HG02885 (cell line): Measurements from ENCODE around the gene HSPA1L.
"Not testable (repeated sequence)": the region's sequence is repeated elsewhere in the genome, so short reads cannot be mapped to it uniquely, and the experiment has no call there.

Experiments used
- ATAC-seq: cut with Tn5 transposase; IDR thresholded peaks from one replicate; pipeline ENCODE4 v1.9.1; 2021; ENCODE audit warnings: mild to moderate bottlenecking; ENCODE audit not compliant: unreplicated experiment, poor library complexity

HSPA1L gene

GRCh38 chr6:31817133-31817928 lies 2.2 kb upstream of the HSPA1L start:
- ATAC-seq = not testable (repeated sequence)

DNA sequence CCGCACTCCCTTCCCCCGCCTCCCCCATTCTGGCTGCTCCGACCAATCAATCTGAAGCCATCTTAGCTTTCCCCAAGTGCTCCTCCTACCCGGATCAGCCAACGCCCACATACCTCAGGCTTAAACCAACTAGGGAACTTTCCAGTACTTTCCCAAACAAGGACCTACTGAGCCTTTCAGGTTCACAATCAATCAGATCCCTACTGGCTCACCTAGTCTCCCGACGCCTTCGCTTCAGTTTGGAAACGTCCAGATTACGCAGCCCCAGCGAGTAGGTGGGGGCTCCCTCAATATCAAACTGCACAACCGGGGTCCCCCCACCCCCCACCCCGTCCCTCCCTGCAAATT lies 432 bp downstream of the HSPA1L start:
- ATAC-seq = no peak

GRCh38 chr6:31813465-31813849 lies 1.6 kb downstream of the HSPA1L start:
- no peak for ATAC-seq

DNA sequence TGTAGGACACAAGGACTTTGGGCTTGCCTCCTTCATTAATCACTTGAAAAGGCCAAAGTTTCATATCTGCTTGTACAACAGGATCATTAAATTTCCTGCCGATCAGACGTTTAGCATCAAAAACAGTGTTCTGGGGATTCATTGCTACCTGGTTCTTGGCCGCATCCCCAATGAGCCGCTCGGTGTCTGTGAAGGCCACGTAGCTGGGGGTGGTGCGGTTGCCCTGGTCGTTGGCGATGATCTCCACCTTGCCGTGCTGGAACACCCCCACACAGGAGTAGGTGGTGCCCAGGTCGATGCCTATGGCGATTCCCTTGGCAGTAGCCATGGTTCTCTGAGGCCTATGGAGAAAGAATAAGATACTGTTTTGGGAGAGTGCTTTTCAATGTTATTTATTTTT lies 3.4 kb downstream of the HSPA1L start:
- no peak for ATAC-seq

GRCh38 chr6:31808599-31808998 lies 6.5 kb downstream of the HSPA1L start:
- ATAC-seq = not testable (repeated sequence)

DNA sequence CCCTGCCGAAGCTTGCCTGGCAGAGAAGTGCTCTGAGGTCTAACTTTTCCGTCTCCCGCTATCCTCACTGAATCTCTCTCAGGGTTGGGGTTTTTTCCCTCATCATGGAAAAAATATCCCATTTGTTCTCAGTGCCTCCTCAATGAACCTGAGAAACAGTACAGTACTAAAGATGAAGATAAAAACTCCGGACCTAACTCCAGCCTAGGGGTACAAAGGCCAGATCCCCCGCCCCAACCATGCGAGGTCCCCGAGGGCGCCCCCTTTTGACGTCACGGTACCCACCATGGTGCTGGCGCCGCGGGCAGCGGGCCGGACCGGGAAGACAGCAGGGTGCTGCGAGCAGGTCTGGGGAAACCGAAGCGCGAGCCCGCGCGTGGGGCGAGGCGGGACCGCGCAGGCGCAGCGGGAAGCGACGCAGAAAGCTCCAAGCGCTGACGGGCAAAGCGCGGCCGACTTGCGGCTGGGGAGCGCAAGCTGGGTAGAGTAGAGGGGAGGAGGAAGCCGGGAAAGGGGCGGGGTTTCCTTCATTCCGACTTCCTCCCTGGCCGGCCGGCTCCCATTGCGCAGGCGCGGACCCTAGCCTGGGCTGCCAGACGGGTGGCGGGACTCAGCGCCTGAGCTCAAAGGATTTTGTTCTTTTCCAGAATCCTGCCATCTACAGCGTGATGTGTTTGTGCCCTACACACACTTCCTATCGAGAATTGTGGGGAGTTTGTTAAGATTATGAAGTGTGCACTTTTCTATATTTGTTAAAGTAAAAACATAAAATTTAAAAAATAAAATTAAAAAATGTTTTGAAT lies 8.4 kb downstream of the HSPA1L start, which contains the start of gene LSM2:
LSM2 (minus strand) TSS at position 497 of the 803 bp plus-strand sequence; CDS start at position 288, 209 bp downstream.
- ATAC-seq = peak; percentile 91

DNA sequence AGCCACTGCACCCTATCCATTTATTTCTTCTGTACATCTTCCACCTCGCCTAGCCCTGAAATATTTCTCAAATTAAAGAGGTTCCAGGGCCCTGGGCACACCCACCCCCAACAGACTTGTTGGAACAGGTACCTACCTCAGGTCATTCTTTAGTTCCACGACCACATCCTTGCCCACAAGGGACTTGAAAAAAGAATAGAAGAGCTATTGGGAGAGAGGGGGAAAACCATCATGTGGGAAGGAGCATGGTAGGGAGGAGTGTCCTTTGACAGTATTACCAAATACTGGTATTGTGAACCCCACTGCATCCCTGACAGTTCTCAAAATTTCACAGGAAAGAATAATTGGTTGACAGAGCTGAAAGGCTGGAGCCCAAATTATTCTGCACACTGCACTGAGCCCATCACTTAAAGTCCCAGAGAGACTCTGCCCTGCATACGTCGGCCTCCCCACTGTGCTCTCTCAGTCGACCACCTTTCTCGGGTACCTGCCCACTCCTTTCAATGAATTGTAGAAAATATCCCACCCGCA lies 9.1 kb downstream of the HSPA1L start:
- peak; percentile 12 for ATAC-seq

DNA sequence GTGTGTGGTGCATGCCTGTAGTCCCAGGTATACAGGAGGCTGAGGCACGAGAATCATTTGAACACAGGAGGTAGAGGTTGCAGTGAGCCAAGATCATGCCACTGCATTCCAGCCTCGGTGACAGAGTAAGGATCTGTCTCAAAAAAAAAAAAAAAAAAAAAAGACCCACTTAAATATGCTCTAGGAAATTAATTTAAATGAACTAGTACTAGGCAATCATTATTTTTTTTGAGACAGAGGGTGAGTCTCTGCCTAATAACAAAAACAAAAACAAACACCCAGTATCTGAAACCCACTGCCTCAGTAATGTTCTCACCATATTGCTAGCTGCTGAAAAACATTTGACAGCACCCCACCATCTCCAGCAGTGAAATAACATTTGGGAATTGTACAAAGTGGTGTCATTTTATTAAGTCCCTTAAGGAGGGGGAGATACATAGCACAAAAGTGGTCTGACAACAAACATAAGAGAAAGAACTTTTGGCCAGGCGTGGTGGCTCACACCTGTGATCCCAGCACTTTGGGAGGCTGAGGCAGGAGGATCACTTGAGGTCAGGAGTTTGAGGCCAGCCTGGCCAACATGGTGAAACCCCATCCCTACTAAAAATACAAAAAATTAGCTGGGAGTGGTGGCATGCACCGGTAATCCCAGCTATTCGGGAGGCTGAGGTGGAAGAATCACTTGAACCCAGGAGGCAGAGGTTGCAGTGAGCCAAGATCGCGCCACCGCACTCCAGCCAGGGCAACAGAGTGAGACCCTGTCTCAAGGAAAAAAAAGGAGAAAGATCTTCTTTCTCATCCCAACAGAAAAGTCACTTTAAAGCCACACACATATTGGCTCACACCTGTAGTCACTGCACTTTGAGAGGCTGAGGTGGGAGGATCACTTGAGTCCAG lies 13.8 kb downstream of the HSPA1L start:
- not testable (repeated sequence) for ATAC-seq

DNA sequence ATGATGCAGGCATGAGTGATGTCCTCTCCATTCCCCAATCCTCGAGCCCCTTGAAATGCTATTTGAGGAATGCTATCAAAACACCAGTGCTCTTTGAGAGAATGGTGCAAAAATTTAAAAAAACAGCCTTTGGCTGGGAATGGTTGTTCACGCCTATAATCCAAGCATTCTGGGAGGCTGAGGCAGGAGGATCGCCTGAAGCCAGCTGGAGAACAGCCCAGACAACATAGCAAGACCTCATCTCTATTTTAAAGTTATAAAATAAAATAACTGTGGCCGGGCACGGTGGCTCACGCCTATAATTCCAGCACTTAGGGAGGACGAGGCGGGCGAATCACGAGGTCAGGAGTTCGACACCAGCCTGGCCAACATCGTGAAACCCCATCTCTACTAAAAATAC lies 15.3 kb downstream of the HSPA1L start:
- ATAC-seq = no peak

GRCh38 chr6:31797588-31797987 lies 17.5 kb downstream of the HSPA1L start:
- ATAC-seq = no peak

DNA sequence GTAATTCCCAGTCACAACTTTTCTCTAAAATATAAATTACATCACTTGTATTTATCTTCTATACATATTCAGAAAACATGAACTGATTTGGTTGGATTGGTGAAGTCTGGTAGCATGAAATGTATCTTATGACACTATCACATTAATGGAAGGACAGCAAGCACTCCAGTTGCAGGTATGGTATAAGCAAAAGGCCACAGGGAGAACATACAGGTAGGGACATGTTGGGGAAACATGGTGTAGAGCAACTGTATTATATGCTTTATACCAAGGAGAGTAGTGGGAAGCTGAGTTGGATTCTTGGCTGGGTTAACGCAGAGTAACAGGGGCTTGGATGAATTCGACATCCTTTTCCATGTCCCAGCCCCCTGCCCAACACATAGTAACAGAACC lies 18.1 kb downstream of the HSPA1L start:
- ATAC-seq = no peak

DNA sequence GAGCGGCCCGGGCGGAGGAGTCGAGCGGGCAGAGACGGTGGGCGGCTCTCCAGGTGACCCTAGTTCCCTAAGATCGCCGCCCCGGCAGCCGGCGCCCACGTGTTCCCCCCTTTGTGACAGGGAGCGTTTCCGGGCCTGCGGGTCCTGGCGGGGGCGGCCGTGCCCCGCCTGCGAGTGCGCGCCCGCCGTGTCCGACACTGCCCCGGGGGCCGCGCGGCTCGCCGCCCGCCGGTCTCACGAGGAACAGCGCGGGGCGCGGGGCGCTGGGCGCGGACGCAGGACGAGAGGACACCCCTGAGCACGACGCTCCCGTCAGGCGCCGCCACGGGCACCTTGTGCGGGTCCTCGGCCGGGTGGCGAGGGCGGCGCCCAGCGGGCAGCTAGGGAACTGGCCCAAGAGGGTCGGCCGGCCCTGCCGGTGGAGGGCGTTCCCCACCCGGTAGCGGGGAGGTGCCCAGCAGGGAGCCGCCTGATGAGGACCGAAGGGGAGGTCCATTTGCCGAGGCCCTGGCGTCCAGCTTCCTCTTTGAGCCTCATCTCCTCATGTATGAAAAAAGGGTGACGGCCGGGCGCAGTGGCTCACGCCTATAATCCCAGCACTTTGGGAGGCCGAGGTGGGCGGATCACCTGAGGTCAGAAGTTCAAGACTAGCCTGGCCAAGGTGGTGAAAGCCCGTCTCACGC lies 19.3 kb downstream of the HSPA1L start, which contains the start of gene VARS1:
VARS1 (minus strand) TSS at position 137 of the 683 bp plus-strand sequence. CDS start 535 bp downstream, outside the sequence.
- ATAC-seq = peak; percentile 78

DNA sequence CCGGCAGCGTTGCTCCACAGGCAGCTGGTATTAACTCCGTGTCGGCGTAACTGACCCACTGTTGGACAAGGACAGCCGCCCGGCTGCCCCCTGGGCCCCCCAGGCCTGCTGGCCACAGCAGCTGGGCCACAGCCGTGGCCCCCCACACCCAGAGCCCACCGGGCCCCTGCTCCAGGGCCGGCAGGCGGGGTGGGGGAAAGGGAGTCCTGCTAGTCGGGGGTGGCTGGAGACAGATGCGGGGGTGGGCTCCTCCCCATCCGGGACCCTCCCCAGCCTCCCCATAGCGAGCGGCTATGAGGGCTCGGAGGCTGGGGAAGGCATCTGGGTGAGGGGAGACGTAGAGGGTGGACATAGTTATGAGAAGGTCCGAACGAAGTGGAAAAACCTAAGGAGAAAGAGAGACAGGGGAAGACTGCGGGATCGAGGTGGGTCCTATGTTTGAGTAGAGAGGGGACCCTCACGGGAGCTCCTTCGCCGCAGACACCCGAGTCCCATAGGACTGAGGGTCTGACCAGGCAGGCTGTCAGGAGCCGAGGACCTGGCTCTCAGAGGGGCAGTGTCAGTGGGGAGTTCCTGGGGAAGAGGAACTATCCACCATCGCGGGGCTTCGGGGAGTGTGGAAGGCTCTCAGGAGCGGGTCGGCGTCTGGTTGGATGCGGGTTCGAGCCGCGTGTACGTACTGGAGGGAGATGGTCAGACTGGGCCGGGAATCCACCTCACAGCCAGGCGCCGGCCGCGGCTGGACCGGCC lies 20.0 kb downstream of the HSPA1L start:
- ATAC-seq = peak; percentile 11

DNA sequence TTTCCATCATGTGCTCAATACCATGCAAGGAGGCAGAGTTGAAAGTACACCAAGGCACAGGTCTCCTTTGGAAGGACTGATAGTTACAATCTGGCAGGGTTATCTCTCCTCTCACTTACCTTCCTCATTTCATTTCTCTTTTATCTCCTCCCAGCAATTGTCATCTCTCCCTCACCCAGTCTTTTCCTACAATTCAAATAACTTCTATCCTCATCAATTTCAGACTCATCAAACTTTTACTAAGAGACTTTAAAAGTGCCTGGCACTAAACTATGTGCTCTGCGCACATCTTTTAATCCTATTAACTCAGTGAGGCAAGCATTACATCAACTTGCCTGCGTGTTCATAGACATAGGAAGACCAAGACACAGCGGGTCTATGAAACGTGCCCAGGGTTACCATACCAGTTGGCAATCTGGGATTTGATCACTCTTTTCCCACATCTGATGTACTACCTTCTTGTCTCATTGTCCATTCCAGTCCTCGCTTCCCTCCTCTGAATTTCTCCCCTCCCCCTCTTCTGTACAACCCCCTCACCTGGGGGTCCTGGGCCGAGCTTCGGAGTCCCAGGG lies 20.7 kb downstream of the HSPA1L start:
- no peak for ATAC-seq

DNA sequence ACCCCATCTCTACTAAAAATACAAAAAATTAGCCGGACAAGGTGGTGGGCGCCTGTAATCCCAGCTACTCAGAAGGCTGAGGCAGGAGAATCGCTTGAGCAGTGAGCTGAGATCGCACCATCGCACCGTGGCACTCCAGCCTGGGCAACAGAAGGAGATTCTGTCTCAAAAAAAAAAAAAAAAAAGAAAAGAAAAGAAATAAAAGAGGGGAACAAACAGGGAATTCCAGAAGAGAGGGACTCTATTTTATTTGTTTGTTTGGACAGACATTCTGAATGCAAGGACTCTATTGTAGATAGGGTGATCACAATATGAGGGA lies 21.2 kb downstream of the HSPA1L start:
- ATAC-seq = not testable (repeated sequence)

DNA sequence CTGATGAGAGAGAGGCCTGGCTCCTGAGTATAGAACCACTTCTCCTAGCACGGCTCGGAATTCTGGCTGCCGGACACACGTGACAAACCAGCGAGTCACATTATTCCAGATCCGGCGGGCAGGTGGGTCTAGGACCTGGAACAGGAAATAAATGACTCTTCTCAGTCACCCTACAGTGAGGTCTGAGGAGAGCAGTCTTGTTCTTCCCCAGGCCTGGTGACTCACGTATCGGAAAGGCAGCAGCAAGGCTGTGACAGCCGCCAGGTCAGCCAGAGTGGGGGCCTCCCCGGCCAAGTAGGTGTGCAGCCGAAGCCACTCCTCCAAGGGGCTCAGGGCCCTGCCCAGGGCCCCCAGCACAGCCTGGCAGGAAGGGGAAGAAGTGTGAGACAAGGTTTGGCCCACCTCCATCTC lies 22.3 kb downstream of the HSPA1L start:
- ATAC-seq = no peak

- no peak for ATAC-seq
Measured at GRCh38 chr6:31792090-31792374, 23.1 kb downstream of the HSPA1L start.

GRCh38 chr6:31791324-31792089 lies 23.6 kb downstream of the HSPA1L start:
- no peak for ATAC-seq
